HepG2 (cell line): ENCODE results near the gene ACTG2. TPM values are rescaled to one million over a fixed set of nuclear protein-coding genes. Genes with fewer than 3 reads are reported as not detected.

Experiments
- ATAC-seq: fragments of 200-7000 bp; cut with Tn5 transposase; 3 replicates; pipeline ENCODE4 v1.9.1; 2020; ENCODE audit warnings: mild to moderate bottlenecking, moderate library complexity
- BruUV-seq: library from RNA; stranded (reverse); fragments of 400-500 nt; replicated peaks from 2 replicates; lab custom pipeline; 2021; lab: Mats Ljungman, UMichigan
- CTCF ChIA-PET: fragments of 300-600 bp; formaldehyde crosslinking; extraction: SDS; loops from one replicate; lab custom pipeline; 2021; ENCODE audit warnings: low total read pairs, inconsistent platforms, low intra/inter-chr PET ratio; lab: Yijun Ruan, JAX
- POLR2A ChIA-PET: fragments of 350-600 bp; sonication (Branson Sonifier 250); formaldehyde crosslinking; loops from one replicate; lab custom pipeline; 2020; ENCODE audit warnings: antibody characterized with exemption, inconsistent platforms; lab: Yijun Ruan, JAX
- DNase-seq: peaks from one replicate; pipeline ENCODE4 v3.0.0-alpha.2; 2015; ENCODE audit warnings: low spot score
- FAIRE-seq: peaks from 3 replicates; lab custom pipeline; 2011; peaks lifted over from hg19 to GRCh38; lab: Jason Lieb, UNC
- H2AFZ ChIP-seq: one replicate; pipeline ENCODE4 v1.6.1; 2011; ENCODE audit warnings: low read length, inconsistent platforms
- H3K27ac ChIP-seq: fragments of 300-600 bp; 3 replicates; pipeline ENCODE4 v1.8.0; 2011; ENCODE audit warnings: mixed run types, mild to moderate bottlenecking, mixed read lengths, low read length, inconsistent platforms; ENCODE audit not compliant: insufficient read depth; ENCODE audit errors: extremely low read length
- H3K27me3 ChIP-seq, 2 experiments: fragments of 200-600 bp in 1 of 2; 2 replicates in 1 of 2; 3 replicates in 1 of 2; pipeline versions ENCODE4 v1.6.0 to v1.8.0; 2011; ENCODE audit warnings: low read length in 2 of 2, mild to moderate bottlenecking in 2 of 2, moderate library complexity in 2 of 2, inconsistent platforms in 1 of 2; ENCODE audit not compliant: insufficient read depth in 2 of 2, control insufficient read depth in 1 of 2
- H3K36me3 ChIP-seq, 2 experiments: fragments of 200-600 bp in 1 of 2; replicated peaks in 1 of 2; 2 replicates in 1 of 2; 3 replicates in 1 of 2; pipeline versions ENCODE4 v1.5.1 to v1.8.0; 2011; ENCODE audit warnings: low read length in 2 of 2, inconsistent platforms in 1 of 2; ENCODE audit not compliant: insufficient read depth in 2 of 2, control insufficient read depth in 1 of 2
- H3K4me1 ChIP-seq: 2 replicates; pipeline ENCODE4 v1.5.1; 2012; ENCODE audit warnings: low read length, inconsistent platforms; ENCODE audit not compliant: insufficient read depth
- H3K4me2 ChIP-seq: 2 replicates; pipeline ENCODE4 v1.6.0; 2011; ENCODE audit warnings: low read depth, low read length, inconsistent platforms
- H3K4me3 ChIP-seq, 3 experiments: fragments of 200-600 bp in 1 of 3; sonication (generic), shearing (Covaris generic) in 1 of 3; replicated peaks in 1 of 3; 2 replicates each; pipeline ENCODE4 v1.5.1; 2011 to 2016; ENCODE audit warnings: low read length in 3 of 3, inconsistent platforms in 2 of 3, low read depth in 2 of 3, mild to moderate bottlenecking in 2 of 3, control low read depth in 1 of 3, mixed read lengths in 1 of 3; ENCODE audit not compliant: insufficient read depth in 1 of 3
- H3K79me2 ChIP-seq: one replicate; pipeline ENCODE4 v1.6.1; 2011; ENCODE audit warnings: low read length, inconsistent platforms; ENCODE audit not compliant: insufficient read depth
- H3K9ac ChIP-seq: 2 replicates; pipeline ENCODE4 v1.6.0; 2011; ENCODE audit warnings: mild to moderate bottlenecking, low read depth, low read length, inconsistent platforms; ENCODE audit not compliant: insufficient read depth
- H3K9me3 ChIP-seq: 2 replicates; pipeline ENCODE4 v1.5.1; 2012; ENCODE audit warnings: mild to moderate bottlenecking, low read length
- H4K20me1 ChIP-seq: 2 replicates; pipeline ENCODE4 v1.6.0; 2011; ENCODE audit warnings: inconsistent platforms, mild to moderate bottlenecking, low read length, moderate library complexity; ENCODE audit not compliant: insufficient read depth
- ARNT ChIP-seq: fragments of 450-650 bp; IDR thresholded peaks from 2 replicates; pipeline ENCODE4 v1.6.1; 2017
- ELF1 ChIP-seq: sonication (generic); formaldehyde crosslinking; IDR thresholded peaks from 2 replicates; pipeline ENCODE4 v1.4.0; 2020; ENCODE audit warnings: missing genetic modification reagents
- ETV5 ChIP-seq: IDR thresholded peaks from 2 replicates; pipeline ENCODE4 v1.6.1; 2018; ENCODE audit warnings: missing biosample characterization, missing genetic modification reagents, inconsistent platforms, borderline replicate concordance
- HMG20B ChIP-seq: conservative IDR thresholded peaks from 2 replicates; pipeline ENCODE4 v1.6.1; 2016; ENCODE audit warnings: missing genetic modification reagents, missing compliant biosample characterization
- MIXL1 ChIP-seq: IDR thresholded peaks from 2 replicates; pipeline ENCODE4 v1.6.1; 2016
- RELA ChIP-seq: sonication (generic); formaldehyde crosslinking; IDR thresholded peaks from 2 replicates; pipeline ENCODE4 v1.4.0; 2020; ENCODE audit warnings: missing genetic modification reagents
- RORA ChIP-seq: sonication (generic); formaldehyde crosslinking; IDR thresholded peaks from 2 replicates; pipeline ENCODE4 v1.5.0; 2020; ENCODE audit warnings: mild to moderate bottlenecking, missing genetic modification reagents, moderate library complexity
- SNAI1 ChIP-seq: sonication (generic); formaldehyde crosslinking; IDR thresholded peaks from 2 replicates; pipeline ENCODE4 v1.5.0; 2020; ENCODE audit warnings: mild to moderate bottlenecking, missing genetic modification reagents, borderline replicate concordance
- SNAPC2 ChIP-seq: sonication (generic); formaldehyde crosslinking; IDR thresholded peaks from 2 replicates; pipeline ENCODE4 v1.8.1; 2022; ENCODE audit warnings: mild to moderate bottlenecking, missing genetic modification reagents
- SPEN ChIP-seq: sonication (generic); formaldehyde crosslinking; IDR thresholded peaks from 2 replicates; pipeline ENCODE4 v1.5.1; 2020; ENCODE audit warnings: low read depth, mild to moderate bottlenecking, missing genetic modification reagents
- TBX2 ChIP-seq: sonication (generic); formaldehyde crosslinking; IDR thresholded peaks from 2 replicates; pipeline ENCODE4 v1.5.0; 2020; ENCODE audit warnings: missing genetic modification reagents, mild to moderate bottlenecking, borderline replicate concordance
- WGBS: methylation state at CpG from one replicate; pipeline ENCODE4 v1.1.6; 2017; ENCODE audit warnings: low lambda C conversion rate; 5-methylcytosine and 5-hydroxymethylcytosine counted together
- in situ Hi-C: cut with HindIII; loops from 2 replicates; pipeline ENCODE4 v1.10.0; 2017; ENCODE audit warnings: low pct_unique_long_range_greater_than_20kb; ENCODE audit not compliant: extremely low pct_ligation_motif_present
- intact Hi-C: fragments of 100-400 bp; cut with micrococcal nuclease; formaldehyde crosslinking; loops from one replicate; pipeline ENCODE4 v1.10.0; 2022; ENCODE audit not compliant: unreplicated experiment
- polyA plus RNA-seq, 8 experiments: library from polyadenylated mRNA; depleted of rRNA in 3 of 8; stranded (reverse) in 7 of 8; unstranded in 1 of 8; fragments of >200 nt; fragmentation: Illumina TruSeq in 4 of 8; extraction: Trizol in 4 of 8; gene quantifications; 2 replicates each; pipeline versions ENCODE4 v1.2.1 to v1.2.3, GENCODE V29; 2011 to 2016; ENCODE audit warnings: low read depth in 4 of 8, missing spikeins in 1 of 8, mixed read lengths in 1 of 8; ENCODE audit not compliant: insufficient read depth in 1 of 8
- total RNA-seq, 5 experiments: library from RNA; depleted of rRNA; stranded (reverse); fragments of >200 nt; fragmentation: Illumina TruSeq; extraction: Trizol; gene quantifications; 2 replicates each; pipeline ENCODE4 v1.2.3, GENCODE V29; 2016; ENCODE audit warnings: low read depth in 1 of 5
- TF ChIP-seq, protein P1 (sequence below): IDR thresholded peaks from 2 replicates; pipeline ENCODE4 v1.6.1; 2016
- TF ChIP-seq, protein P2 (sequence below): sonication (generic); formaldehyde crosslinking; IDR thresholded peaks from 2 replicates; pipeline ENCODE4 v1.4.0; 2020; ENCODE audit warnings: missing genetic modification reagents
- TF ChIP-seq, protein P3 (sequence below): sonication (generic); formaldehyde crosslinking; IDR thresholded peaks from 2 replicates; pipeline ENCODE4 v1.4.0; 2020; ENCODE audit warnings: missing genetic modification reagents

The ACTG2 gene
- total and polyA plus RNA-seq, 2 of the 13 experiments (the other 11 are each of a cell fraction or from before 2014, with no cell fraction given), result 0.13 TPM; not detected in 1

DNA sequence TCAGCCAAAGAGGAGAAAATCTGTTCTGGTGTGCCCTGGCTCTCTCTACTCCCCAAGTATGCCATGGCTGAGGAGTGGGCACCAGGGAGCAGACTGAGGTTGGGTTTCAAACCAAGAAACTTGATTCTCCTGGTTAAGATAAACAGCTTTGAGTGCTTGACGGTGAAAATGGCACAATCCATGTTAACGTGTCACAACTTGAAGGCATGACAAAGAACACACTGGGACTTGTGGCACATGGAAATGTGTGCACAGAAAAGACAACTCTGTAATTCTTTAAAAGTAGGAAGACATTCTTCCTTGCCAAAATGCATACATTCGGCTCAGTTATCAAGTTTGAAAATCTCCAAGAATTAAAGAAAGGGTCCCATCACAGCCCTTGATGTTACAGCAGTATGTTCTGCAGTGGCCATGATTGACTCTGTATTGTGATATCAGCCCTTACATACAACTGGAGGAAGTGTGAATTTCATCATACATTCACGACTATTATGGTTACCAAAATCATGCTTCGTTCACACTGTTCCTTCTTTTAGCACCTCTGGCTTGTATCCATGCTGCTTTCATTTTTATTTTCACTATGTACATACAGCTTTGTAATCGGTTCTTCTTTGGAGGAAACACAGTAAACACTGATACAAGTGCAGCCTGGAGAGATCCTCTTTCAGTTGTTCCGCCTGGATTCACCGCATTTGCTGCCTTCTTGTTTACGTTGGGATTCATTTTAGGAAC is 15.6 kb upstream of the ACTG2 start:
- in situ Hi-C loops (no loop called here), intact Hi-C loops (no loop called here)
- no peaks in the 10 kb centered on the region for H3K27me3 ChIP-seq
- H3K36me3 ChIP-seq, result no peaks in the 10 kb centered on the region
- H3K9ac ChIP-seq, result no peak overlapping the region
- H3K4me1 ChIP-seq, result peaks cover 25% of the 10 kb centered on the region
- DNase-seq, result no peak
- no peaks in the 10 kb centered on the region for H3K79me2 ChIP-seq
- FAIRE-seq, result no peak
- no peak overlapping the region for H3K27ac ChIP-seq
- H3K4me3 ChIP-seq, result no peak overlapping the region
- ChIA-PET POLR2A (no interaction called here), CTCF (no interaction called here)
- WGBS, result 14% methylated on average over 9 of the region's 9 CpGs
- no peaks in the 10 kb centered on the region for H3K9me3 ChIP-seq
- BruUV-seq, result no TSS peak
- peak; percentile 54 for ATAC-seq
- H3K4me2 ChIP-seq, result peak overlapping the region; percentile 58
- peak overlapping the region; percentile 44 for H2AFZ ChIP-seq
- H4K20me1 ChIP-seq, result no peaks in the 10 kb centered on the region
- TF ChIP-seq TBX2, result no peak
- TF ChIP-seq ARNT, result no peak
- TF ChIP-seq RORA (CRISPR knock-in tag), result no peak
- TF ChIP-seq SPEN (CRISPR knock-in tag), result no peak
- no peak for TF ChIP-seq SNAI1
- no peak for TF ChIP-seq ETV5
- TF ChIP-seq, protein P1, sequence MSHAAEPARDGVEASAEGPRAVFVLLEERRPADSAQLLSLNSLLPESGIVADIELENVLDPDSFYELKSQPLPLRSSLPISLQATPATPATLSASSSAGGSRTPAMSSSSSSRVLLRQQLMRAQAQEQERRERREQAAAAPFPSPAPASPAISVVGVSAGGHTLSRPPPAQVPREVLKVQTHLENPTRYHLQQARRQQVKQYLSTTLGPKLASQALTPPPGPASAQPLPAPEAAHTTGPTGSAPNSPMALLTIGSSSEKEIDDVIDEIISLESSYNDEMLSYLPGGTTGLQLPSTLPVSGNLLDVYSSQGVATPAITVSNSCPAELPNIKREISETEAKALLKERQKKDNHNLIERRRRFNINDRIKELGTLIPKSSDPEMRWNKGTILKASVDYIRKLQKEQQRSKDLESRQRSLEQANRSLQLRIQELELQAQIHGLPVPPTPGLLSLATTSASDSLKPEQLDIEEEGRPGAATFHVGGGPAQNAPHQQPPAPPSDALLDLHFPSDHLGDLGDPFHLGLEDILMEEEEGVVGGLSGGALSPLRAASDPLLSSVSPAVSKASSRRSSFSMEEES (CRISPR knock-in tag), result no peak
- no peak for TF ChIP-seq ELF1 (CRISPR knock-in tag)
- no peak for TF ChIP-seq MIXL1
- TF ChIP-seq SNAPC2 (CRISPR knock-in tag), result no peak
- TF ChIP-seq, protein P2, sequence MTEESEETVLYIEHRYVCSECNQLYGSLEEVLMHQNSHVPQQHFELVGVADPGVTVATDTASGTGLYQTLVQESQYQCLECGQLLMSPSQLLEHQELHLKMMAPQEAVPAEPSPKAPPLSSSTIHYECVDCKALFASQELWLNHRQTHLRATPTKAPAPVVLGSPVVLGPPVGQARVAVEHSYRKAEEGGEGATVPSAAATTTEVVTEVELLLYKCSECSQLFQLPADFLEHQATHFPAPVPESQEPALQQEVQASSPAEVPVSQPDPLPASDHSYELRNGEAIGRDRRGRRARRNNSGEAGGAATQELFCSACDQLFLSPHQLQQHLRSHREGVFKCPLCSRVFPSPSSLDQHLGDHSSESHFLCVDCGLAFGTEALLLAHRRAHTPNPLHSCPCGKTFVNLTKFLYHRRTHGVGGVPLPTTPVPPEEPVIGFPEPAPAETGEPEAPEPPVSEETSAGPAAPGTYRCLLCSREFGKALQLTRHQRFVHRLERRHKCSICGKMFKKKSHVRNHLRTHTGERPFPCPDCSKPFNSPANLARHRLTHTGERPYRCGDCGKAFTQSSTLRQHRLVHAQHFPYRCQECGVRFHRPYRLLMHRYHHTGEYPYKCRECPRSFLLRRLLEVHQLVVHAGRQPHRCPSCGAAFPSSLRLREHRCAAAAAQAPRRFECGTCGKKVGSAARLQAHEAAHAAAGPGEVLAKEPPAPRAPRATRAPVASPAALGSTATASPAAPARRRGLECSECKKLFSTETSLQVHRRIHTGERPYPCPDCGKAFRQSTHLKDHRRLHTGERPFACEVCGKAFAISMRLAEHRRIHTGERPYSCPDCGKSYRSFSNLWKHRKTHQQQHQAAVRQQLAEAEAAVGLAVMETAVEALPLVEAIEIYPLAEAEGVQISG (CRISPR knock-in tag), result no peak
- no peak for TF ChIP-seq HMG20B (CRISPR knock-in tag)
- TF ChIP-seq RELA (CRISPR knock-in tag), result no peak
- TF ChIP-seq, protein P3, sequence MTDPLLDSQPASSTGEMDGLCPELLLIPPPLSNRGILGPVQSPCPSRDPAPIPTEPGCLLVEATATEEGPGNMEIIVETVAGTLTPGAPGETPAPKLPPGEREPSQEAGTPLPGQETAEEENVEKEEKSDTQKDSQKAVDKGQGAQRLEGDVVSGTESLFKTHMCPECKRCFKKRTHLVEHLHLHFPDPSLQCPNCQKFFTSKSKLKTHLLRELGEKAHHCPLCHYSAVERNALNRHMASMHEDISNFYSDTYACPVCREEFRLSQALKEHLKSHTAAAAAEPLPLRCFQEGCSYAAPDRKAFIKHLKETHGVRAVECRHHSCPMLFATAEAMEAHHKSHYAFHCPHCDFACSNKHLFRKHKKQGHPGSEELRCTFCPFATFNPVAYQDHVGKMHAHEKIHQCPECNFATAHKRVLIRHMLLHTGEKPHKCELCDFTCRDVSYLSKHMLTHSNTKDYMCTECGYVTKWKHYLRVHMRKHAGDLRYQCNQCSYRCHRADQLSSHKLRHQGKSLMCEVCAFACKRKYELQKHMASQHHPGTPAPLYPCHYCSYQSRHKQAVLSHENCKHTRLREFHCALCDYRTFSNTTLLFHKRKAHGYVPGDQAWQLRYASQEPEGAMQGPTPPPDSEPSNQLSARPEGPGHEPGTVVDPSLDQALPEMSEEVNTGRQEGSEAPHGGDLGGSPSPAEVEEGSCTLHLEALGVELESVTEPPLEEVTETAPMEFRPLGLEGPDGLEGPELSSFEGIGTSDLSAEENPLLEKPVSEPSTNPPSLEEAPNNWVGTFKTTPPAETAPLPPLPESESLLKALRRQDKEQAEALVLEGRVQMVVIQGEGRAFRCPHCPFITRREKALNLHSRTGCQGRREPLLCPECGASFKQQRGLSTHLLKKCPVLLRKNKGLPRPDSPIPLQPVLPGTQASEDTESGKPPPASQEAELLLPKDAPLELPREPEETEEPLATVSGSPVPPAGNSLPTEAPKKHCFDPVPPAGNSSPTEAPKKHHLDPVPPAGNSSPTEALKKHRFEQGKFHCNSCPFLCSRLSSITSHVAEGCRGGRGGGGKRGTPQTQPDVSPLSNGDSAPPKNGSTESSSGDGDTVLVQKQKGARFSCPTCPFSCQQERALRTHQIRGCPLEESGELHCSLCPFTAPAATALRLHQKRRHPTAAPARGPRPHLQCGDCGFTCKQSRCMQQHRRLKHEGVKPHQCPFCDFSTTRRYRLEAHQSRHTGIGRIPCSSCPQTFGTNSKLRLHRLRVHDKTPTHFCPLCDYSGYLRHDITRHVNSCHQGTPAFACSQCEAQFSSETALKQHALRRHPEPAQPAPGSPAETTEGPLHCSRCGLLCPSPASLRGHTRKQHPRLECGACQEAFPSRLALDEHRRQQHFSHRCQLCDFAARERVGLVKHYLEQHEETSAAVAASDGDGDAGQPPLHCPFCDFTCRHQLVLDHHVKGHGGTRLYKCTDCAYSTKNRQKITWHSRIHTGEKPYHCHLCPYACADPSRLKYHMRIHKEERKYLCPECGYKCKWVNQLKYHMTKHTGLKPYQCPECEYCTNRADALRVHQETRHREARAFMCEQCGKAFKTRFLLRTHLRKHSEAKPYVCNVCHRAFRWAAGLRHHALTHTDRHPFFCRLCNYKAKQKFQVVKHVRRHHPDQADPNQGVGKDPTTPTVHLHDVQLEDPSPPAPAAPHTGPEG (CRISPR knock-in tag), result no peak
